CD4-positive, alpha-beta T cell treated with Interleukin-21 for 1 hour (primary cell): ENCODE data around the gene SNCAIP.
"Not testable (repeated sequence)": the region's sequence is repeated elsewhere in the genome, so short reads cannot be mapped to it uniquely, and the experiment has no call there.

Source experiments
- DNase-seq: peaks from one replicate; pipeline ENCODE4 v3.0.0-alpha.2; 2020

The SNCAIP gene

DNA sequence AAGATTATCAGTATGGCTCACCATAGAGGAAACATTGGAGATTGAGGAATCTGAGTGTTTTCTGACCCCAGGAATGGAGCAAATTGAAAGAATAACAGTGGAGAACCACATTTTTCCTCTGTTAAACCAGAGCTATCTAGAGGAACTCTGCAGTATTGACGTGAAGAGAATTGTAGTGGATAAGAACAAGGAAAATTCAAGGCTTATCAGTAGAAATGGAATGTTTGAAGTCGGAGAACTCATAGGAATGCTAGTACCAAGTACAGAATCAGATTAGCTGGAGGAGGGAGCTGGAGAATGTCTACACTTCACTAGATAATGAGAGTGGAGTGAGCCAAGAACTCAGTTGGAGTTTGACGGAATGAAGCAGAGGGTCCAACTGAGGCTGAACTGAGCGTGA is 50.3 kb downstream of the SNCAIP start:
- DNase-seq = no peak

DNA sequence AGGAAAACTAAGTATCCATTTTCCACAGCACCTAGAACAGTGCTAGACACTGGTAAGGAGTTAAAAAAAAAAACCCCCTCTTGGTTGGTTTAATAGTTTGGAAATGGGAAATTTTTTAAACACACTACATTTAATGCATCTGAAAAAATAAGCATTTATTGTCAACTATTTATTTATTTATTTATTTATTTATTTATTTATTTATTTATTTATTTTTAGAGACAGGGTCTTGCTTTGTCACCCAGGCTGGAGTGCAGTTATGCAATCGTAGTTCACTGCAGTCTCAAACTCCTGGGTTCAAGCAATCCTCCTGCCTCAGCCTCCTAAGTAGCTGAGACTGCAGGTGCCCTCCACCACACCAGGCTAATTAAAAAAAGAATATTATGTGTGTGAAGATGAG is 51.6 kb downstream of the SNCAIP start:
- no peak for DNase-seq

DNA sequence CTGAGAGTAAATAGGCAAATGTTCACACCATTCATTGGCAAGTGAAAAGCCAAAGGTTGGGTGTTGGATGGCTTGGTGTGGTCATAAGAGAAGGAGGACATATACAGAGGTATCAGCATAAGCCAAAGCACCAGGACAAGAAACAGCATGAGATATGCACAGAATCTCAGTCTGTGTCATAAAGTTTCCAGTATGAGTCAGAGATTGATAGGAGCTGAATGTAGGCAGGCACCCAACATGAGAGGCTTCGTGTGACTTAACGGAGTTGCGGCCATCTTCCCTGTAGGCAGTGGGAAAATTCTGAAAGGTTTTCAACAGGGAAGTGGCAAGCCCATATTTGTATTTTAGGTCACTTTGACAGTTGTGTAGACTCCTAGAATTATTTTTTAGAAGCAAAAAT is 54.5 kb downstream of the SNCAIP start:
- DNase-seq = no peak

DNA sequence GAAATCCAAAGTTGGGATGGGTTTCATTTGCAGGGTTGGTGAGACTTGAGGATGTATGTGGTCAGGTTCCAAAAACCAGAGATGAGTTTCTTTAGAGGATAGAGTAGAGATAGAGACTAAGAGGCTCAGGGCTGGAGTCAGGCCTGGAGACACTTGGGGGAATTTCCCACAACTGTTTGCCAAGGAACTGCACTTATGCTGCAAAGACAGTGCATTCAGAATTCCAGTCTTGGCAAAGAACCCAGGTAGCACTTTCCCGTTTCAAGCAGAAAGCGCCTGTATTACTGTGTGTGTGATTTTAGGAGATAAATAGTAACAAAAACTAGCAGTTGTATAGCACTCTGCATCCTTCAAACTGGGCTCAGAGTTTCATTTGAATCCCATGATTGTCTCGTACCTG is 55.4 kb downstream of the SNCAIP start:
- DNase-seq = no peak

DNA sequence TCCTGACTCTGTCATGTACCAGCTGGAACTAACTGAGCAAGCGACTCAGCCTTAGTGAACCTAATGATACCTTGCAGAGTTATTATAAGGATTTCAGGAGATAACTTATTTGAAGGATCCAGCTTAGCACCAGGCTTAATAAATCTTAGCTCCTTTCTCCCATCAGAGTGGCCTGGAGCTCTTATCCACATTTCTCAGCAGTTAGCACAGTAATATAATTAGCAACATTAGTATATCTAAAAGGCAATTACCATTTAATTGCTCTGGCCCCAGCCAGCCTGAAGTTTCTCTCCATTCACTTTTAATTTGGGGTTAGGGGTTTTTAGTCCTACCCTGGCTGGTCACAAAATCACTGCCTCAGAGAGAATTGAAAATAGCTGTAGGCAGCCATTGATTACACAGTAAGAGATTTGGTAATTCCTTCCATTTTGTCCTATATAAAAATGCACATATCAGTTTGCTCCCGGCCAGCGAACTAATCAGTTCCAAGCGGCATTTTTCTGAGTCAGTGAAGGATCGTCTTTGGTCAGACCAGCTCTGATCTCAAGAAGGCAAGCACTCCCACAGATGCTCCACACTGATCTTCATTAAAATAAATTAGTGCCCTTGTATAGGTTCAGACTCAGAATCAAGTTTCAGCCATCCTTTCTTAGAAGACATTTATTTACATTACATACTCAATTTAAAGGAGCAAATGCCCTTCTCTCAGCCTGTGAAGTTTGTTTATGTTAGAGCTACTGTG is 56.6 kb downstream of the SNCAIP start:
- no peak for DNase-seq

DNA sequence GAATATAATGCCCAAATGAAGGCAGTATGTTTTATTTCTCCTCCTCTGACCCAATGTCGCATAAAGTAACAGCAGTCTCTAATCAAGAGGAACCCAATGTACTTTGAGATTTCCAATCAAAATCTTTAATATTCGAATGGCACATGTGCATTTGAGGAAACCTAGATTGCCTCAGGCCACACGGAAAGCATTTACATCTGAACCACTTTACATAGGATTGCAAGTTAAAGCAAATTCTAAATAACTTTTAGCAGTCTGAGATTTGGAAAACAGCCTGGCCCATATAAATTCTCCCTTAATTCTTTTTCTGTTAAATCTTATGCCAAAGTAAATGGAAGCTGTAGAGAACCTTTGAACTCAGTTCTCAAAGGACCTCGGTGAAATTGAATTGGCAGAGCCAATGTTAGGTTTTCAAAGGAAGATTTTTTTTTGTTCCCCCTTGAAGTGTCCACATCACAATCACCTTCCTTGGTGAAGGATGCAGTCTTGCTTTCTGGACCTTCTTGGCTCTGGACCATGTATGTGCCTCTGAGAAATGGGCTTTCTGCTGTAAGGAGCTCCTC is 57.3 kb downstream of the SNCAIP start:
- DNase-seq = no peak

DNA sequence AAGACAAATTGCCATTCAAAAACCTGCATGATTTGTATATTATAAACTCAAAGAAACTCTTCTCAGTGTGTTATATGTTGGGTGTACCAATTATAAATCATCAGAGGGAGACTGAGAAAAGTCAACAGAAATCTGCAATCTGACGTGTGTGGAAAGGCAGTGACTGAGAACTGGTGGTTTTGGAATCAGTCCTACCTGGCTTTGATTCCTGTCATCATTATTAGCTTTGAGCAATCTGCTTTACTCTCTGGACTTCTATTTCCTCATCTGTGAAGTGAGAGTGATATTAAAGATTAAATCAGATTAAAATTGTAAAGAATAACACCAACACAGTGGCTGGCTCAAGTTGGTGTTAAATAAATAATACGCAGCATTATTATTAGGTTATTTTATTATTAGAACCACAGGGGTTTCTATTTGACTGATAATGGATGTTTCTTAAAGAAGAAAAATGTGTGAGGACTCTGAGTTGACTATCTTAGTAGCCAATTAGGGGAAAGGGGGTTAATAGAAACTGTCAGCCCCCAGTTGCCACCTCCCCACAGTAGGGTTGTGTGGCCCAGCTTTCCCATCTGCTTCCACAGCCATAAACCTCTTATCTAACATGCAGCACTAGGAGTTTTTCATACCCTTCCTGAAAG is 59.6 kb downstream of the SNCAIP start:
- DNase-seq = no peak

DNA sequence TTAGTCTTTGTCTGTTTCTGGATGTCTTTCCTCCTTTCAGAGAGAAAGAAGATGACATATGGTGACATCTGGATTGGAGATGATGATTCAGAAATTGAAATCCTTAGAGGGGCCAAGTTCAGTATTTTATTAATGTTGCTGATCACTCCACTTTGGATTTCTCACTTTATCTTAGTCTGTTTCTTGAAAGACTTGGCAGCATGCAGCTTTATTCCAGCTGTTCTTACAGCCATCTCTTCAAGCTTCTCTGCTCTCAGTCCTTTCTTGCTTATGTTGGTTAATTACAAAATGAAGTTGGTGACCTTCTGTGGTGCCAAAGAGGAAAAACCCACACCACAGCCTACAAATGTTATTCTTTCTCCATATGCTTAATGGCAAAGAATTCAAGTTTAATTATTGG is 62.1 kb downstream of the SNCAIP start:
- DNase-seq = no peak

DNA sequence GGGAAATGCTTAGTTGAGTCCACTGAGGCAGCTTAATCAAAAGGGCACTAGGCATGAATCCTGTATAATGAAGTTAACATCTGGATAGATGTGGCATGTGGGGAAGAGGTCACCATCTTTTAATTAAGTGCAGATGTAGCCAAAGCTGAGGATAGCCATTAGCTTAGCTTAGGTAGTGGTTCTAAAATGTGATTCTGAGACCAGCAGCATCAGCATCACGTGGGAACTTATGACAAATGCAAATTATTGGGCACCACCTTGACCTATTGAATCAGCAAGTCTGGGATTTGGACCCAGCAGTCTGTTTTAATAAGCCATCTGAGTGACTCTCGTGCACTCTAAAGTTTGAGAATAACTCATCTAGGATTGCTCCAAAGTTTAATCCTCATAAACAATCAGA is 63.8 kb downstream of the SNCAIP start:
- no peak for DNase-seq

DNA sequence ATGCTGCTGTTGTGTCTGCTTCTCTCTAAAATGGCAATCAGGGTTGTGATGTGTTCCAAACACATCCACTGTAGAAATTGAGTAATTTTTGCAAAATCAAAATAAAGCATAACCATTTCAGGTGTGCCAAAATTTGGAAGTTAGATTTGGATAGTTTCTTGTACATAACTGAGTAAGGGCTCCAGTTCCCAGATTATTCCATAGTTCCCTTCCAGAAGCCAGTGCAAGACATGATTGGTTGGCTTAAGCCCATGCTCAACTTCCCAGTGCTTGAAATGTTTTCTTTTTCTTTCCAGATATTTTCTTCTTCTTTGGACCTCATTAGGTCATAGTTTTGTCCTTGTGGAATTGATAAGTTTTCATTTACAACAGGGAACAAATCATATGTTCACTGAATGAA is 64.2 kb downstream of the SNCAIP start:
- no peak for DNase-seq

DNA sequence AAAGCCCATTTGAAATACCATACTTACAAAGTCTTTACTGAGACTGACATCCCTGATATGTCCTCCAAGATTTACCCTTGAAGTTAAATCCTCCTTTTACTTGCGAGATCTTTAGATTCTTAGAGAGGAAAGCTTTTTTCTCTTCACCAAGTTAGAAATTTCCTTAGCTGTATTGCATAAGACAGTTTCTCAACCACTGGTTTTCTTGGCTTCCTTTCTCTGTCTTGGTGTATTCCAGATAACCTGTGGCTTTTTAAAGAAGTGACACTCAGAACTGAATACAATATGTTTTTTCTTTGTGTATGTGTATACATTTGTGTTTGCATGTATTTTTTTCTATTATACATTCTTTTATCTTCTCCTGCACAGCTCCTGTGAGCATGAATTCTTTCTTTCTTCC is 65.0 kb downstream of the SNCAIP start:
- no peak for DNase-seq

DNA sequence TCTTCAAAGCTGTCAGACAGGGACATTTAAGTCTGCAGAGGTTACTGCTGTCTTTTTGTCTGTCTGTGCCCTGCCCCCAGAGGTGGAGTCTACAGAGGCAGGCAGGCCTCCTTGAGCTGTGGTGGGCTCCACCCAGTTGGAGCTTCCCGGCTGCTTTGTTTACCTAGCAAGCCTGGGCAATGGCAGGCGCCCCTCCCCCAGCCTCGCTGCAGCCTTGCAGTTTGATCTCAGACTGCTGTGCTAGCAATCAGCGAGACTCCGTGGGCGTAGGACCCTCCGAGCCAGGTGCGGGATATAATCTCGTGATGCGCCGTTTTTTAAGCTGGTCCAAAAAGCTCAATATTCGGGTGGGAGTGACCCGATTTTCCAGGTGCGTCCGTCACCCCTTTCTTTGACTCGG is 70.9 kb downstream of the SNCAIP start:
- not testable (repeated sequence) for DNase-seq

DNA sequence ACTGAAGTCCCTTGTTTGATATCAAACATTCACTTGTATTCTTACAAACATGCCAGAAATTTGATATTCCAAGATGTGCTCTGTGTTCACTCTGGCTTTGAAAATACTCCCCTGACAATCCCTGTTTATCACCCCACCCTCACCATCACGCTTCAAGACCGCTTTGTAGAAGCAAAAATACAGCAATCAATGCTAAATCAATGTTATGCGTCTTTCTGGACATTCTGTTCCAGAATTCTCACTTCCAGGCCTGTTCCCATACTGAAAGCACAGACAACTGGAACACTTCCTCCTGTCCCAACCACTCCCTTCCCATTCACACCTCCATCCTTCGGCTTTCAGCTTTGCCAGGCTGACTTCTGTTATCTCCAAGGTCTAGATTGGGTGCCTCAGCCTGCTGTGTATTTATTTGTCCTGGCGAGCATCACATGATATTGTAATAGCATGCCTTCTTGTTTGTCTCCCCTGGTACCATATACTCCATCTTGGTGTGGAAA is 72.8 kb downstream of the SNCAIP start:
- no peak for DNase-seq

DNA sequence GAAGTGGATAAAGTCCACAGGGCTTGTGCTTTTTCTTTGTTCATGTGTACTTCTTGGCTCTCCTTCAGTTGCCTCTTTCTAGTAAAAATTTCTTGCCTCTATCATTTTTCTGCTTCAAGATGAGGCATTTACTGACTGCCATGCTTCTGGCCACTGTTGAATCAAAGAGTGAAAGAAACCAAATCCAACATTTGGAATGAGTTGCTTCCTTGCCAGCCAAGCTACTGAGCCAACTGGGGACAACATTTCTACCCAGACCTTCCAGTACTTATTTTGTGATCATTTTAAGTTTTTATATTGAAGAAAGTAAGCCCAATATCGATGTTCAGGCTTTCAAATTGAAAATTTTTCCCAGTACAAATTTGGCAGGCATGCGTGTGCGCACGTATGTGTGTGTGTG is 73.2 kb downstream of the SNCAIP start:
- no peak for DNase-seq

DNA sequence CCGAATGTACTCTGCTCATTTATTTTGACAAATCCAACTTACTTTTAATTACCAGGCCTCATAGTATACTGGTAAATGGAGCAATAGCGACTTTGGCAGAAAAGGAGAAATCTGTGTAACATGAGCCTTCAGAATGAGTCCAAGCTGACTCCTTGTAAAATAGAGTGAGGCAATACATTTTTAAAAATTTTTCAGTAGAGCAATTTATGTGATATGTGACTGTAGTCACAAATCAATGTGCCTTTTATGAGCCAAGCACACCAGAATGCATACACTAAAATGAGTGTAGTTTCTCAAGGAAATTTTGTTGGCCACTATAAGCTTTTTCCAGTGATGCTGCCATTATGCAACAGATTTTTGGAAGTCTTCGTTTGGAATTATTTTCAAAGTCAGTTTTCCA is 73.8 kb downstream of the SNCAIP start:
- no peak for DNase-seq

DNA sequence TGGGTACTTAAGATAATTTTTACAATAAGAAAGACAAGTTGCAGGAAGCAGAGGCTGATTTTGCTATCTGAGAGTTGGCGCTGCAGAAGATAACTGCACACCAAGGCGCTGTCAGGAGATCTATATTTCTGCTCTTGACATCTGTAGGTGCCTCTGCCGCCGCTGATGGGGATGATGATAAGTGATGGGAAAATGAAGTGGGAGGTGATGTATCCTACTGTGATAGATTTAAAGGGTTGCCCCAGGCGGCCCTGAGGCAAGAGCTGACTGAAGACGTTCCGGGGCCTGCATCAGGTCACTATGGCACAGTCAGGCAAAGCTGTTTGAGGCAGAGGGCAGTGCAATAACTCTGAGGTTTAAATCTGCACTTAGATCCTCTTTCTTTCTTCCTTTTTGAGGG is 78.1 kb downstream of the SNCAIP start:
- DNase-seq = no peak

DNA sequence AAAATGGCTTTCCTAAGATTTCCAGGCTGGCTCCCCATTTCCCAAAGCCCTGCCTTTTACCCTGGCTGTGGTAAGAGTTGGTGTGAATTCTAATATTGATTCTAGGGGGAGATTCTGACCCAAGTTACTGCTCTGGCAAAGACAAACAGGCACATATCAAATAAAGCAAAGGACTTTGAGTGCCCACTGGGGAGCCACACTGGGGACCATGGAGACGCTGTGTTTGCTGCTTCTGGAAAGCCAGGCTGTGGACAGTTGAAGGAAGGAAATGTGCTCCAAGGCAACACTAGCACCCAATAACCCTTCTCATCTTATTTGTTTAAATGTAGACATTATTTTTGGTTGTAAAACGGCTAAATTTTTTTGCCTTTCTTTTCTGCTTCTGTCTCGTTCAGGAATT is 78.7 kb downstream of the SNCAIP start:
- no peak for DNase-seq

DNA sequence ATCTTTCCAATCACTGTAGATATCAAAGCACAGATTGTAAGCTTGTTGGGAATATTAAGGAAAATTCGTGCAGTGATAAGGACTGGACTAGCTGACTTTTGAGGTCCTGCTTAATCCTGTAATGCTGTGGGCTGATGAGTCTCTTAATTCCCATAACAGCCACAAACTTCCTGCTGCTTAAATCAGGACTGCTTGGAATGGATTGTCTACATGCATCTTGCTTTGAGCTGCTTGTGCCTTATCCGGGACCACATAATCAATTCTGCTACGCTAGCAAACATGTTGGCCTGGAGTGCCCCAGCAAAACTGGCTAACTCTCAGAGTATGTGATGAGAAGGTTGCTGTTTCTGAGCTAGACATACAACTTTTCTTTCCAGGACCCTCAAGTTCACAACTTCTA is 79.6 kb downstream of the SNCAIP start:
- DNase-seq = no peak

DNA sequence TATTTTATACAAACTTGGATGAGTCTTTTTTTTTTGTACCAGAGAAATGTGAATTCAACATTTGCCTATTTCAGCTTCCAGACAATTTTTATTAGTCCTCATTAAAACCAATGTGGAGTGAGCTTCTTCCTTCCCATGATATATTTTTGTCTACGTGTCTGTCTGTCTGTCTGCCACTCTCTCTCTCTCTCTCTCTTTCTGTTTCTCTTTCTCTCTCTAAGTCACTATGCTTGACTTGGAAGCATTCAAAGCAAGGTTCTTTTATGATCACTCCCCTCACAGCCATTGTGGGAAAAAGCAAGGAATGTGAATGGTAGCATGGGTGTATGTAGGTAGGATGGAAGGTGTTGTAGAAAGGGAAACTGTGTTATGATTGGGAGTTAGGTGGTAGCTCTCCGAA is 80.2 kb downstream of the SNCAIP start:
- DNase-seq = no peak

DNA sequence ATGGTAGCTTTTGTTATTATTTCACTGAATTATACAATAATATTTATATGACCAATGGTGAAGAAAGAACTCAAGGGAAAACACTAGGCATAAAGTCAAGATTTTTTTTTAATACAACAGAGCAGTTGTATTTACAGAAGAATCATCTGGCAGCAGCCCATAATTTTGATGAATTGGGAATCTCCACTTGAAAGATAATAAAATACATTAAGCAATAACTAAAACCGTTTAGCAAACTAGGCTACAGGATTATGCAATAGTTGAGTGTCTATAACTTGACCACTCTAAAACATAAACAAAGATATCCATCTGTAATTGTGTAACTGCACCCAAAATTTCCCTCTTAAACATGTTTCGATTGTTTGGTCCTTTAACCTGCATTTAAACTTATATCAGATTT is 80.8 kb downstream of the SNCAIP start:
- no peak for DNase-seq

DNA sequence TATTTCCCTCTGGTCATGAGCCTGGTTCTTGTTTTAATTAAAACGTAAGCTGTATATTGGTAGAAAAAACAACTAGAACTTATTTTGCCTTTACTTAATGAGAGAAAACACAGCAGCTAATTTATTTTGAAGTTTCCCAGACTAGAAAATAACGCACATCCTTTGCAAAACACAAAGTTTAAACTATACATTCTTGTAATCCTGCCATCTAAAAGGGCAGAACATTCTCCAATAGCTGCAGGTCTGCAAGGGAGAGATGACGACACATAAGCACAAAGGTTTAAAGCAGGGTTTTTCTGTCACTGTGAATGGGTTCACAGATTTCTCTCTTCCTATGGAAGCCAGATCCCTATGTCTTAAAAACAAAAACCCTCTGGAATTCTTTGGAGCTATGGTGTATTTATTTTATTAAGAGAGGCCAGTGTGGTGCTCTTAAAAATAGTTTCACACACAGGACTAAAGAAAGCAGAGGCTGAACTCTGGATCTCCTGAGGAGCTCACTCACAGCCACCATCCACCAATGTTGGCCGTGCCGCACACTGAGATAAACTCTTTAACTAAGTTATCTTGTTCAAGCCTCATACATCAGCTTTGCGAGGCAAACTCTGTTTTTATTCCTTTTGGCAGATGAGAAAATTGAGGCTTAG is 82.4 kb downstream of the SNCAIP start:
- DNase-seq = no peak

DNA sequence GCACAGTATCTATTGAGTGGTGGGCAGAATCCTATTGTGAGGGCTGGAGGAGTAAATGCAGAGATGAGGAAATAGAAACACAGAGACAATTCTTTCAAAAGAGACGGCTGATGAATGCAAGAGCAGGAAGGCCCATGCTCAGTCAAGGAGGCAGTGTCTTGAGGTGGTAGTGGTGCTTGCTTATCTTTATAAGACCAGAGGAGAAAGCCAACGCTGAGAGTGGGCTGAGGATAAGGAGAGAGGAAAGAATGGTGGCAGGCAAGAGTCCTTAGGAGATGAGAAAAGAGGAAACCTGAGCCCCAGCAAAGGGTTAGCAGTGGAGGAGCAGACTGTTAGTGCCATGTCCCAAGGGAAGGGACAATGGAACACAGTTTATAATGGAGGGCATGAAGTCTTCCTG is 86.0 kb downstream of the SNCAIP start:
- DNase-seq = no peak

DNA sequence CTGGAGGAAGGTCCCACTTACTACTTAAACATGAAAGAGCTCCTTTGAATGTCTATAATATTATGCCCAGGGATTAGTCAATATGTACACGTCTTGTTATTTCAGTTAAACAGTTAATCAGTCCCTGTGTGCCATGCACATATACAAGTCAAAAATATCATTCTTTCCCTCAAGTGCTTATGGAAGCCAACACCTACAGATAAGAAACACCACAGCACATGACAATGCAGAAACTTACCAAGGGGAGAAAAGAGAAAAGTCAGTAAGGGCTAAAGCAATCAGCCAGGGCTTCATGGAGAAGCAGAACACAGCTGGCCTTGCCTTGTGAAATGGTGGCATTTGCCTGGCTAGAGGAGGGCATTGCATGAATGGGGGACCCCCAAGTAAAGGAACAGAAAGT is 88.3 kb downstream of the SNCAIP start:
- no peak for DNase-seq

DNA sequence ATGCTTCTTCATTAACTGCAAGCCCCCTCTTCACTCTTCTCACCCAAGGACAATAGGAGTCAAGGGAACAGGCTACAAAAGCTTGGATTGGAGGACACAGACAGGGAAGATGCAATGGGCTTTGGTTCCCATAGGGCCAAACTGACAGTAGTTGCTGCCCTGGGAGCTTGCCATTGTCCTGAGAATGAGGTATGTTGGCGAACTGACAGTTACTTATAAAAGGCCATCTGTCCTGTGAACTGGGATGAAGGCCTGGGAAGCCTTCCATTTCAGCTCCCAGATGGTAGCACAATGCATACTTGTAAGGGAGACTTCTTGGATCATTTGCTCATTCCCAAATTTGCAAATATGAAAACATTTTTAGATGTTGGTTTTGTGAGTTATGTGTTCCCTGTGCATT is 88.9 kb downstream of the SNCAIP start:
- DNase-seq = no peak
